ENCODE measurements around the gene CTSW. TPM values are rescaled to one million over a fixed set of nuclear protein-coding genes. Genes with fewer than 3 reads are reported as not detected.

CTSW gene
- polyA plus RNA-seq, 2 of the 4 experiments (the other 2 are of a cell fraction): not detected

- ATAC-seq: peak; percentile 74 to 79
- peak; percentile 47; the same call in 1 of the 2 replicates for TF ChIP-seq REST (IDR thresholded peaks at IDR 0.05)
- TF ChIP-seq MAFK (IDR thresholded peaks at IDR 0.05; ENCODE audit: partially characterized antibody): no peak
- no peak for TF ChIP-seq HMGXB4 (CRISPR knock-in tag; IDR thresholded peaks at IDR 0.05; ENCODE audit: borderline replicate concordance)
- TF ChIP-seq JUN (IDR thresholded peaks at IDR 0.05): peak; percentile 79 to 96; a peak in 4 of 5 replicates
- TF ChIP-seq RAD21 (conservative IDR thresholded peaks at IDR 0.05 in 1 of 2, IDR thresholded peaks at IDR 0.05 in 1 of 2): no peak; a peak in 1 of 5 replicates
- peak; percentile 78 for TF ChIP-seq POLR2A (IDR thresholded peaks at IDR 0.05; ENCODE audit: low read length)
- no peak for TF ChIP-seq NR3C1 (IDR thresholded peaks at IDR 0.05)
- peak; percentile 74 for TF ChIP-seq MAX (IDR thresholded peaks at IDR 0.05)
- TF ChIP-seq ZFP36 (IDR thresholded peaks at IDR 0.05; ENCODE audit: borderline replicate concordance, partially characterized antibody): no peak
- no peak for TF ChIP-seq CBX2 (IDR thresholded peaks at IDR 0.05; ENCODE audit: borderline replicate concordance, low read depth)
- TF ChIP-seq TP53 (CRISPR knock-in tag; IDR thresholded peaks at IDR 0.05): 0 out of 2 replicates have a peak, but pooled peaks have one; percentile 6
- no peak for TF ChIP-seq CBX8 (IDR thresholded peaks at IDR 0.05)
- TF ChIP-seq CEBPB (IDR thresholded peaks at IDR 0.05): no peak
- no peak for TF ChIP-seq HDAC2 (IDR thresholded peaks at IDR 0.05)
- TF ChIP-seq SMC3 (IDR thresholded peaks at IDR 0.05): peak; percentile 22; the same call in 1 of the 3 replicates
- TF ChIP-seq HOXB5 (CRISPR knock-in tag; IDR thresholded peaks at IDR 0.05): 0 out of 2 replicates have a peak, but pooled peaks have one; percentile 41
- TF ChIP-seq ZSCAN20 (CRISPR knock-in tag; IDR thresholded peaks at IDR 0.05): peak; percentile 78; the same call in 1 of the 2 replicates
- TF ChIP-seq E2F6 (IDR thresholded peaks at IDR 0.05; ENCODE audit: borderline replicate concordance, low read depth): peak; percentile 59; the same call in 1 of the 2 replicates
- TF ChIP-seq FOSL2 (IDR thresholded peaks at IDR 0.05): peak; percentile 35; the same call in 1 of the 2 replicates
- peak; percentile 95 for TF ChIP-seq FOSL2 (CRISPR knock-in tag; IDR thresholded peaks at IDR 0.05)
- no peak for TF ChIP-seq NPAS2 (CRISPR knock-in tag; IDR thresholded peaks at IDR 0.05; ENCODE audit: borderline replicate concordance)
- no peak for TF ChIP-seq RARB (CRISPR knock-in tag; IDR thresholded peaks at IDR 0.05)
- TF ChIP-seq KDM1A (IDR thresholded peaks at IDR 0.05; ENCODE audit: low read depth): no peak
- no peak for TF ChIP-seq SREBF2 (IDR thresholded peaks at IDR 0.05)
- peak; percentile 78 for TF ChIP-seq PHF8 (IDR thresholded peaks at IDR 0.05; ENCODE audit: borderline replicate concordance, low read depth)
- no peak for TF ChIP-seq POLR2AphosphoS2 (conservative IDR thresholded peaks at IDR 0.05; ENCODE audit: low read length)
- peak; percentile 50; the same call in 1 of the 2 replicates for TF ChIP-seq GATA3 (IDR thresholded peaks at IDR 0.05; ENCODE audit: borderline replicate concordance)
- TF ChIP-seq HOXA7 (CRISPR knock-in tag; IDR thresholded peaks at IDR 0.05): no peak
- TF ChIP-seq PBX3 (IDR thresholded peaks at IDR 0.05): peak; percentile 65; the same call in 1 of the 2 replicates
- TF ChIP-seq BCL3 (IDR thresholded peaks at IDR 0.05): peak; percentile 69; the same call in 1 of the 3 replicates
- no peak for TF ChIP-seq RNF2 (IDR thresholded peaks at IDR 0.05; ENCODE audit: borderline replicate concordance, low read depth)
- 0 out of 2 replicates have a peak, but pooled peaks have one; percentile 19 for TF ChIP-seq BHLHE40 (IDR thresholded peaks at IDR 0.05; ENCODE audit: low read depth, low read length)
Measured at GRCh38 chr11:65900125-65900898, 20.7 kb downstream of the CTSW start, which contains the start of gene FOSL1. TSS of gene FOSL1 (minus strand) at chr11:65900388. CDS start at chr11:65900339, 49 bp downstream.

More at GRCh38 chr11:65900125-65900898, 20.7 kb downstream of the CTSW start, which contains the start of gene FOSL1:
- Histone ChIP-seq H3K9me3 (no peaks in the 10 kb centered on the region), H3K4me1 (peaks cover 59% of the 10 kb centered on the region), H3K4me2 (peak within 1 kb of the TSS; percentile 90), H3K27ac (peak within 1 kb of the TSS; percentile 97), H3K4me3 (peak within 1 kb of the TSS; percentile 93)
- WGBS (ENCODE audit: missing lambda C conversion rate): 4% methylated on average over 46 of the region's 80 CpGs
- POLR2A ChIA-PET: interaction anchor here (0.7 to 5.7 kb wide), 10 partner anchors 8 to 50 kb away, joined by 3 to 43 read pairs (median 7); partner anchors contain the start of genes C11orf68, CCDC85B and FIBP
- CTCF ChIA-PET: interaction anchor here (1.0 to 31.6 kb wide), 8 partner anchors 7 to 237 kb away, joined by 3 to 618 read pairs (median 4); partner anchors contain the start of genes C11orf68, CCDC85B, DRAP1 and FIBP
- DNase-seq (ENCODE audit: low read depth in 1 of 2, low spot score in 1 of 2) (peak; percentile 91 to 99), FAIRE-seq (no peak)
